Adipocyte (in vitro differentiated cells): ENCODE measurements around the gene STMND1.

Source experiments
- DNase-seq: peaks from one replicate; pipeline ENCODE4 v3.0.0-alpha.2; 2015; ENCODE audit warnings: low read depth
- H3K27me3 ChIP-seq: replicated peaks from 2 replicates; pipeline ENCODE4 v1.7.0; 2013; ENCODE audit warnings: mild to moderate bottlenecking, low read length, moderate library complexity; ENCODE audit not compliant: control insufficient read depth, insufficient read depth
- H3K36me3 ChIP-seq: 2 replicates; pipeline ENCODE4 v1.7.0; 2013; ENCODE audit warnings: low read length, mild to moderate bottlenecking, moderate library complexity; ENCODE audit not compliant: control insufficient read depth, insufficient read depth, severe bottlenecking
- H3K4me1 ChIP-seq: 2 replicates; pipeline ENCODE4 v1.7.0; 2013; ENCODE audit warnings: mild to moderate bottlenecking, low read length, moderate library complexity; ENCODE audit not compliant: control insufficient read depth, insufficient read depth
- H3K4me3 ChIP-seq: 2 replicates; pipeline ENCODE4 v1.7.0; 2013; ENCODE audit warnings: mild to moderate bottlenecking, low read length, moderate library complexity
- H3K9ac ChIP-seq: 2 replicates; pipeline ENCODE4 v1.7.0; 2013; ENCODE audit warnings: mild to moderate bottlenecking, low read length, moderate library complexity
- H3K9me3 ChIP-seq: 2 replicates; pipeline ENCODE4 v1.7.0; 2013; ENCODE audit warnings: mild to moderate bottlenecking, low read length, moderate library complexity; ENCODE audit not compliant: control insufficient read depth

STMND1 gene

DNA sequence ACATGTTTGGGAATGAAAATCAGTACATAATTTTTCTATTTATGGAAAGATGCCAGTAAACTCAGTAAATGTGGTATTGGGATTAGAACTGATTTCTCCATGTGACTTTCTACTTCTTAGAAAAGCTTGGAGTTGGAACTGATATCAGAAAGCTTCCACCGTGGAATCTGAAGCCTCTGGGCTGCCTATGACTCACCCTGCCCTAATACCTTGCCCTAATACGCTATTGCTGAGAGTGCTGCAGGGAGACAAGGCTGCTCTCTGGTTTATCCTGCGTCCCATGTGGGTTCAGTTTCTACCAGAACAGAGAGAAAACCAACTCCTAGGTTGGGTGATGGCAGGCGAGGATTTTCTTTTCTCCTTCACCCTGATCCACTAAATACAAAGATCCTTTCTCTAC lies 3.3 kb upstream of the STMND1 start:
- Histone ChIP-seq H3K4me3 (no peak overlapping the region), H3K9ac (no peak overlapping the region), H3K9me3 (no peaks in the 10 kb centered on the region), H3K4me1 (peaks cover 4% of the 10 kb centered on the region), H3K36me3 (no peaks in the 10 kb centered on the region), H3K27me3 (peaks cover 39% of the 10 kb centered on the region)
- no peak for DNase-seq

DNA sequence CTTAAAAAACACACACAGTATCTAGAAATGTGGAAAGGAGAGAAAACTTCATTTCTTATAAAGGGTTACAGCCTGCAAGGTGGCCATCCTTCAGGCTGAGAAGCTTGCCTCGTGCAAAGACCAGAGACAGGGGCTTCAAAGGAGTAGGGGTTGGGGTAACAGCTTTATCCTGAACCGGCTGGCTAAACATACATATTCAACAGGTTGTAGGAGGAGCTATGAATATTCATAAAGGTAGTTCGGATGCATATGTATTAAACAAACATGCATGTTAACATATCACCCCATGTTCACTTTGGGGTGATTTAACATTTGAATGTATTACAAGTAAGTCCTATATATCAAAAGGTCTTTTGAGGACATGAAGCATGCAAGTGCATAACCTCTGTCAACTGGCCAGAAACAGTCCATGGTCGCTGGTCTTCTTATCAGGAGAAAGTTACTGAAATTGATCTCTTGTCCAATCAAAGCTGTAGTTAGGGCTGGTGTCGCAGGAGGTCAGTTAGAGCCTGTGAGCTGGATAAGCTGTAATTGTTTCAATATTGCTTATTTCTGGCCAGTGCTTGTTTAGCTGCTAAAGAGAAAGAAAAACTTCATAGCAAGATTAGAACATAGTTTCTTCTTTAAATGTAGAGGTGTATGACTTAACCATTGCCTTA lies 2.3 kb upstream of the STMND1 start:
- no peak overlapping the region for H3K4me3 ChIP-seq
- peaks cover 39% of the 10 kb centered on the region for H3K27me3 ChIP-seq
- DNase-seq: no peak

DNA sequence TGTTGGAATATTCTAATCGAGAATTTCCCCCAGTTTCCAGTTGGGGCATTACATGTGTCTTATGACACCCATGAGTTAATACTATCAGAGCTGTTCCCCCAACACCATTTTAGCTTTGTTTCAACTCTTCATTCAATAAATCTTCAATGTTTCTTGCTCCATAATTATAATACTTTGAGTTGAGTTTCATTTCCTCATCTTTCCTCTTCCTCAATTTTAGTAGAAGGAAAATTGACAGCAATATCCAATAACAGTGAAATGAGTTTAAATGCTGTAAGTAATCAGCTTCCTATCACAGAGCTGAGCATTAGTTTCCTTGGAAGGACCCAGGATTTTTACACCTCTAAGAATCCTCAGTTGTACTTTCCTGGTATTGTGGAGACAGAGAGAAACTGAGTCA lies 1.0 kb upstream of the STMND1 start:
- no peak overlapping the region for H3K9ac ChIP-seq
- H3K4me1 ChIP-seq: peaks cover 4% of the 10 kb centered on the region
- H3K4me3 ChIP-seq: no peak overlapping the region
- DNase-seq: no peak
- peaks cover 39% of the 10 kb centered on the region for H3K27me3 ChIP-seq
- H3K36me3 ChIP-seq: no peaks in the 10 kb centered on the region
- no peaks in the 10 kb centered on the region for H3K9me3 ChIP-seq

More for the DNA sequence above, 2.3 kb upstream of the STMND1 start:
- H3K9me3 ChIP-seq: no peaks in the 10 kb centered on the region
- no peak overlapping the region for H3K9ac ChIP-seq
- peaks cover 4% of the 10 kb centered on the region for H3K4me1 ChIP-seq
- H3K36me3 ChIP-seq: no peaks in the 10 kb centered on the region

DNA sequence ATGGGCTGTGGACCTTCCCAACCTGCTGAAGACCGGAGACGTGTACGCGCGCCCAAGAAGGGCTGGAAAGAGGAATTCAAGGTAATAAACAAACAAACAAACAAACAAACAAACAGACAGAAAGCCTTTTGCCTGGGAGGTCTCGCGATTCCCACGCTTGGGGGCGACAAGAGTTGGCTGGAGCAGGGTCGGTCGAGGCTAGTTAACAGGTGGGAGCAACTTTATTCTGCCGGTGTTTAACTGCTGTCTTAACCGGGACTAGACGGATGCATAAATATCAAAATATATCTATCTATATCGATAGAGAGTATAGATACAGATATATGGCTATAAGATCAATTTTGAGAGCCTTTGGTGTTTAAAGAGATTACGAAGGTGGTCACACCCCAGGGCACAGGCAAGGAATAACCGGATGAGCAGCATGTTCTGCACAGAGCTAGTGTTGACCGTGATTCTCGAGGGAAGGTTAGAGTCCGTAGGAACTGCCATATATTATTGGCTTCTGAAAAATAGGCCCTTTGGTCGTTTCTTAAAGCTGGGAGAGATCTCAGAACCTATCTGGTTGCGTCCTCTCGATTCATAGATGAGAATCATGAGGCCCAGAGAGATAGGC lies 514 bp downstream of the STMND1 start:
- DNase-seq: no peak
- H3K9ac ChIP-seq: no peak overlapping the region
- H3K4me1 ChIP-seq: peaks cover 4% of the 10 kb centered on the region
- peaks cover 39% of the 10 kb centered on the region for H3K27me3 ChIP-seq
- H3K36me3 ChIP-seq: no peaks in the 10 kb centered on the region
- peak overlapping the region; percentile 72 for H3K4me3 ChIP-seq
- H3K9me3 ChIP-seq: no peaks in the 10 kb centered on the region

DNA sequence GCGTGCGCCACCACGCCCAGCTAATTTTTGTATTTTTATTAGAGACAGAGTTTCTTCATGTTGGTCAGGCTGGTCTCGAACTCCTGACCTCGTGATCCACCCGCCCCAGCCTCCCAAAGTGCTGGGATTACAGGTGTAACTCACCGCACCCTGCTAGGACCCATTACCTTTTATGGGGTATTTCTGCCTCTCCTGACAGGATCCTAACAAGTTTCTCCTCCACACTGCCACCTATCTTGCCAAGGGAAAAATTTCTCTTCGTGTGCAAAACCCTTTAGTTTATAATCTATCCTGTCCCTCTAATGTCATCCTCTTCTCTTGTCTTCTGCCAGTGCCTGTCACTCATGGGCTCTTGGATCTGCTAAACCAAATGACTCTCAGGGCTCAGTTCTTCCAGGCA lies 1.9 kb downstream of the STMND1 start:
- Histone ChIP-seq H3K9me3 (no peaks in the 10 kb centered on the region), H3K27me3 (peaks cover 39% of the 10 kb centered on the region), H3K36me3 (no peaks in the 10 kb centered on the region), H3K4me1 (peaks cover 13% of the 10 kb centered on the region), H3K9ac (no peak overlapping the region), H3K4me3 (no peak overlapping the region)
- DNase-seq: no peak

DNA sequence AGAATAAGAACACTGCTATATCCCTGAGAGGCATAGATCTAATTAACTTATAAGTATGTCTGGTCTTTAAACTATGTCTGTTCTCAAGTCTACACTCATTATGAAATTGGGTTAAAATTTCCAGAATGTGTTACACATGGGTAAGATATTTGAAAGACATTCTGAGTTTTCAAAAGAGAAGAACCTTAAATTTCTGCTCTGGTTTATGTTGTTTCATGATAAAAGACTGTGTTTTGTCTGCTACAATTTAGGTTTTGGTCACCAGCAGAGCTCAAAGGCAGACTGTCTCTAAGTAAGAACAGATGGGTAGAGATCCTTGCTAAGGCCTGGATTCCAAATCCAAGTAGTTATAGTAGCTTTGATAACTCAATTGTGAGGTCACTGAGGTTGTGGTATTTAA lies 6.0 kb downstream of the STMND1 start:
- peaks cover 9% of the 10 kb centered on the region for H3K4me1 ChIP-seq
- H3K9me3 ChIP-seq: no peaks in the 10 kb centered on the region
- peaks cover 5% of the 10 kb centered on the region for H3K27me3 ChIP-seq
- peak; percentile 68 for DNase-seq
- no peaks in the 10 kb centered on the region for H3K36me3 ChIP-seq
- H3K9ac ChIP-seq: no peak overlapping the region
- H3K4me3 ChIP-seq: no peak overlapping the region

DNA sequence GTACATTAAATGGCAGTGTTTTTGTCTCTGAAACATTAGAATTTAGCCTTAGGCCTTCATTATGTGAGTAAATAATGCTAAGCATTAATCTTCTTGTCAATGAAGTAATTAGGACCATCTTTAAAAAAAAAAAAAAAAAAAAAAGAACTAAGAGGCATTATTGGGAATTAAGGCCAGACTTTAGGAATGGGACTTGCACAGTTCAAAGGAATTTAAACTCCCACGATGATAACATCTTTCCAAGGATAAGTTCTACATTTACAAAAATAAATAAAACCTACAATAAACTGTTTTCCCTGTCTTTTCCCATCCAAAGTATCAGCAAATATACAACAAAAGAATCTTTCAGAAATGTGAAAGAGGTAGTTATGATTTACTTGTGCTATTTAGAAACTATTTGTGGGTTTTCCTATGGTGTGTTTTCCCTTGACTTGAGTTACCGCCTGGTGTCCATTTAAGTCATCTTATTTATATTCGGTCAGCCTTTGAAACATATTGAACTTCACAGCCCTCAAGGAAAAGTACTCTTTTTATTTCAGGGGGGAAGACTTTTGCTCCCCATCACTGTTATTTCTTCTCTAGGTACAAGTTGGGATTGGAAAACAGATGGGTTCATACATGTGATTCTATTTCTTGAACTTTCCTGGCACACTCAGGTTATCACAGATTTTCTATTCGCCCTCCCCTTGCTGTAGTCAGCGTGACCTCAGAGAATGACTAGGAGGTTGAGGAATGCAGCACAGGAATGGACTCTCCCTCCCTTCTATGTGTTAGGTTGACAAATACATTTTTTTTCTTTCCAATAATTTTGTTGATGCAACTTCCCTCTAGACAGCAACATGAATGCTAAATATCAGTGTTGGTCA lies 13.6 kb downstream of the STMND1 start:
- Histone ChIP-seq H3K27me3 (no peaks in the 10 kb centered on the region), H3K9ac (no peak overlapping the region), H3K4me1 (peaks cover 10% of the 10 kb centered on the region), H3K9me3 (no peaks in the 10 kb centered on the region), H3K36me3 (no peaks in the 10 kb centered on the region), H3K4me3 (no peak overlapping the region)
- DNase-seq: peak; percentile 90

DNA sequence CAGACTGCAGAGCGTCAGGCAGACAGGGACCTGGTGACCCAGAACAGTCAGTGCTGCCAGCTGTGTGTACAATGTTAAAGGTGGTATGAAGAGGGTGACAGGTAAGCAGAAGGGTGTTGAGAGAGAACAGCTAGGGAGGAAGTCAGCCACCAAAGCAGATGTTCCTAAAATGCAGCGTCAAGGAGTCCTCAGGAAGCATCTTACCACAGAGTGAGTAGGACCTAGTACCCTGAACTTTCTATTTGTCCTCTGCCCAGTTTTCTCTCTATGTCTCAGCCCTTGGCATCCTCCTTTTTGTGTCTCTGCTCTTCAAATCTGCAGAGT lies 14.2 kb downstream of the STMND1 start:
- no peaks in the 10 kb centered on the region for H3K9me3 ChIP-seq
- no peak for DNase-seq
- H3K4me1 ChIP-seq: peaks cover 10% of the 10 kb centered on the region
- no peak overlapping the region for H3K4me3 ChIP-seq
- H3K9ac ChIP-seq: no peak overlapping the region
- H3K36me3 ChIP-seq: no peaks in the 10 kb centered on the region
- no peaks in the 10 kb centered on the region for H3K27me3 ChIP-seq

DNA sequence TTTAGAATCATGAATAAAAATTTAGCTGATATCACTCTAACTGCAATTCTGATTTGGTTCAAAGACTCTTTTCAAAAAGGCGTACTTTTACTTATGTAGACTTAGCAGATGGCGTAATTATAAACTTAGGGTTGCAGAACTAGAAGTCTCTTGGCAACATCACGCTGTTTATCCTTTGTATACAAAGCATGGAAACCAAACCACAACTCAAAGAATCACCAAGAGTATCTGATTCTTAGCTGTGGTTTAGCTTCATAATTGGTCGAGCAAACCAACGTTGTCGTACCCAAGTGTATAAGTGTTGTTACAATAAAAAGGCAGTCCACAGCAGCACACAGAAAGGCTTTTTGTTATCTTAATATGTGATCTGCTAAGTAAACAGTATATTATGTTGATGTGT lies 18.2 kb downstream of the STMND1 start:
- peaks cover 15% of the 10 kb centered on the region for H3K4me1 ChIP-seq
- no peaks in the 10 kb centered on the region for H3K27me3 ChIP-seq
- H3K9ac ChIP-seq: no peak overlapping the region
- H3K9me3 ChIP-seq: no peaks in the 10 kb centered on the region
- H3K36me3 ChIP-seq: no peaks in the 10 kb centered on the region
- DNase-seq: peak; percentile 24
- H3K4me3 ChIP-seq: no peak overlapping the region

DNA sequence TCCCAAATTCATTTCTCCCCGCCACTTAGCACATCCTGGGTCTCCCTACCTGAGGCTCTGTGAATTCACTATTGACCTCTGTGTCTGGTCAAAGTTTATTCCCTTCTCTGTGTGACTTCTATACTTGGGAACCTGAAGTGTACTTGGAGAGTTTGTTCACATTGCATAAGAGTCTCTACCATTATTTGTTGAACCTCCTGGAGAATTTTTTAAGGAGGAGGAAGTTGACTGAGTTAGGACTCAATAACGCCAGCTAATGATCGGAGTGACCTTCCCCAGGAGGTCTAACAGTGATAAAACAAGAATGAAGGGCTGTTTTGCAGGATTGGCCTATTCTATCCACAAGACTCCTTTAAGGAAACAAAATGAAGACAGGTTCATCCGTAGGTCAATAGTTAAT lies 23.6 kb downstream of the STMND1 start:
- Histone ChIP-seq H3K4me1 (peaks cover 5% of the 10 kb centered on the region), H3K27me3 (peaks cover 12% of the 10 kb centered on the region), H3K36me3 (no peaks in the 10 kb centered on the region), H3K9me3 (no peaks in the 10 kb centered on the region), H3K9ac (no peak overlapping the region), H3K4me3 (no peak overlapping the region)
- DNase-seq: no peak

DNA sequence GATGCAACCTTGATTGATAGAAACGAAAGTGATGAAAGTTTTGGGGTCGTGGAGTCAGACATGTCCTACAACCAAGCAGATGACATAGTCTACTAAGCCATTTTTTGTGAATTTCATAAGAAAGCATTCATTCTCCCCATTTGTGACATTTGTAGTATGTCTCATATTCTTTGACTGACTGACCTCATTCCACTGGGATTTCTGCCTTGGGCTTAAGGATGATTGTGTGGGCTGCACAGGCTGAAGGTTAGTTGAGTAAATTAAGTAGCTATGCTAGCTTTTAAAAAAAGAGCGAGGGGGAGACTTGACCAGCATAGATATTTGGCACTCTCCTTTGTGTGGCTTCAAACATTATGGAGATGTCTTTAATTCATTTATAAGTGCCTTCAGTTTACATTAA lies 28.9 kb downstream of the STMND1 start:
- DNase-seq: peak; percentile 45
- no peaks in the 10 kb centered on the region for H3K4me1 ChIP-seq
- peaks cover 18% of the 10 kb centered on the region for H3K9me3 ChIP-seq
- H3K4me3 ChIP-seq: no peak overlapping the region
- no peak overlapping the region for H3K9ac ChIP-seq
- H3K27me3 ChIP-seq: peaks cover 9% of the 10 kb centered on the region
- no peaks in the 10 kb centered on the region for H3K36me3 ChIP-seq
